ENCODE results near the gene UBR2. TPM values are rescaled to one million over a fixed set of nuclear protein-coding genes. Genes with fewer than 3 reads are reported as not detected.
"Not testable (repeated sequence)": the region's sequence is repeated elsewhere in the genome, so short reads cannot be mapped to it uniquely, and the experiment has no call there.

Gene UBR2
- polyA plus RNA-seq, 4 donors, result 9.0 to 24.2 (median 13.0) TPM

GRCh38 chr6:42694586-42694985 lies 130.8 kb downstream of the UBR2 start:
- Histone ChIP-seq H3K9me3 (ENCODE audit: control insufficient read depth in 2 of 2, insufficient read depth in 1 of 2, low read depth in 1 of 2, low read length in 1 of 2) (no peaks in the 10 kb centered on the region), H3K27me3 (ENCODE audit: control insufficient read depth in 3 of 3, insufficient read depth in 3 of 3, low read length in 3 of 3) (no peaks in the 10 kb centered on the region), H3K4me3 (ENCODE audit: low read depth in 1 of 3, low read length in 3 of 3) (no peak overlapping the region), H3K4me1 (ENCODE audit: control insufficient read depth in 3 of 3, insufficient read depth in 2 of 3, low read depth in 1 of 3, low read length in 2 of 3) (no peaks in the 10 kb centered on the region), H3K36me3 (ENCODE audit: control insufficient read depth in 3 of 3, insufficient read depth in 2 of 3, low read depth in 1 of 3, low read length in 3 of 3) (peaks cover 11 to 31% (median 24%) of the 10 kb centered on the region in 3 donors), H3K27ac (ENCODE audit: low read depth in 1 of 3, low read length in 2 of 3) (no peak overlapping the region)
- no peak for FAIRE-seq
- WGBS, 3 donors, result 79 to 89% (median 87%) methylated on average over 4 of the region's 4 CpGs
- DNase-seq, result no peak

- FAIRE-seq (no peak), DNase-seq (no peak)
- Histone ChIP-seq H3K4me3 (ENCODE audit: low read depth in 1 of 3, low read length in 3 of 3) (no peak overlapping the region), H3K27ac (ENCODE audit: low read depth in 1 of 3, low read length in 2 of 3) (no peak overlapping the region), H3K9me3 (ENCODE audit: control insufficient read depth in 2 of 2, insufficient read depth in 1 of 2, low read depth in 1 of 2, low read length in 1 of 2) (no peaks in the 10 kb centered on the region), H3K36me3 (ENCODE audit: control insufficient read depth in 3 of 3, insufficient read depth in 2 of 3, low read depth in 1 of 3, low read length in 3 of 3) (peaks cover 5 to 19% (median 11%) of the 10 kb centered on the region in 3 donors), H3K27me3 (ENCODE audit: control insufficient read depth in 3 of 3, insufficient read depth in 3 of 3, low read length in 3 of 3) (no peaks in the 10 kb centered on the region), H3K4me1 (ENCODE audit: control insufficient read depth in 3 of 3, insufficient read depth in 2 of 3, low read depth in 1 of 3, low read length in 2 of 3) (no peaks in the 10 kb centered on the region)
- 74 to 80% (median 77%) methylated on average over 7 of the region's 7 CpGs for WGBS, 3 donors
Measured at GRCh38 chr6:42696526-42697267, 132.9 kb downstream of the UBR2 start.

GRCh38 chr6:42697268-42697655 lies 133.4 kb downstream of the UBR2 start:
- DNase-seq (no peak), FAIRE-seq (no peak)
- Histone ChIP-seq H3K4me1 (ENCODE audit: control insufficient read depth in 3 of 3, insufficient read depth in 2 of 3, low read depth in 1 of 3, low read length in 2 of 3) (no peaks in the 10 kb centered on the region), H3K27ac (ENCODE audit: low read depth in 1 of 3, low read length in 2 of 3) (no peak overlapping the region), H3K36me3 (ENCODE audit: control insufficient read depth in 3 of 3, insufficient read depth in 2 of 3, low read depth in 1 of 3, low read length in 3 of 3) (peaks cover 5 to 17% (median 11%) of the 10 kb centered on the region in 3 donors), H3K27me3 (ENCODE audit: control insufficient read depth in 3 of 3, insufficient read depth in 3 of 3, low read length in 3 of 3) (no peaks in the 10 kb centered on the region), H3K4me3 (ENCODE audit: low read depth in 1 of 3, low read length in 3 of 3) (no peak overlapping the region), H3K9me3 (ENCODE audit: control insufficient read depth in 2 of 2, insufficient read depth in 1 of 2, low read depth in 1 of 2, low read length in 1 of 2) (no peaks in the 10 kb centered on the region)
- 87 to 90% (median 89%) methylated on average over 5 of the region's 5 CpGs for WGBS, 3 donors

- H3K36me3 ChIP-seq (ENCODE audit: control insufficient read depth in 3 of 3, insufficient read depth in 2 of 3, low read depth in 1 of 3, low read length in 3 of 3), result peaks cover 0 to 14% (median 3%) of the 10 kb centered on the region in 3 donors
- H3K9me3 ChIP-seq (ENCODE audit: control insufficient read depth in 2 of 2, insufficient read depth in 1 of 2, low read depth in 1 of 2, low read length in 1 of 2), result no peaks in the 10 kb centered on the region
- no peaks in the 10 kb centered on the region for H3K27me3 ChIP-seq (ENCODE audit: control insufficient read depth in 3 of 3, insufficient read depth in 3 of 3, low read length in 3 of 3)
- H3K4me1 ChIP-seq (ENCODE audit: control insufficient read depth in 3 of 3, insufficient read depth in 2 of 3, low read depth in 1 of 3, low read length in 2 of 3), result no peaks in the 10 kb centered on the region
- no peak for FAIRE-seq
- H3K4me3 ChIP-seq (ENCODE audit: low read depth in 1 of 3, low read length in 3 of 3), result no peak overlapping the region
- no peak overlapping the region for H3K27ac ChIP-seq (ENCODE audit: low read depth in 1 of 3, low read length in 2 of 3)
- WGBS, 3 donors, result 75 to 83% (median 83%) methylated on average over 13 of the region's 13 CpGs
- no peak for DNase-seq
Measured at GRCh38 chr6:42698217-42698616, 134.4 kb downstream of the UBR2 start.

GRCh38 chr6:42702200-42702599 lies 138.4 kb downstream of the UBR2 start:
- Histone ChIP-seq H3K4me3 (ENCODE audit: low read depth in 1 of 3, low read length in 3 of 3) (no peak overlapping the region), H3K9me3 (ENCODE audit: control insufficient read depth in 2 of 2, insufficient read depth in 1 of 2, low read depth in 1 of 2, low read length in 1 of 2) (no peaks in the 10 kb centered on the region), H3K4me1 (ENCODE audit: control insufficient read depth in 3 of 3, insufficient read depth in 2 of 3, low read depth in 1 of 3, low read length in 2 of 3) (no peaks in the 10 kb centered on the region), H3K36me3 (ENCODE audit: control insufficient read depth in 3 of 3, insufficient read depth in 2 of 3, low read depth in 1 of 3, low read length in 3 of 3) (peaks cover 0 to 5% (median 0%) of the 10 kb centered on the region in 3 donors), H3K27ac (ENCODE audit: low read depth in 1 of 3, low read length in 2 of 3) (no peak overlapping the region), H3K27me3 (ENCODE audit: control insufficient read depth in 3 of 3, insufficient read depth in 3 of 3, low read length in 3 of 3) (no peaks in the 10 kb centered on the region)
- 58 to 90% (median 85%) methylated on average over 2 of the region's 2 CpGs for WGBS, 3 donors
- FAIRE-seq (no peak), DNase-seq (no peak)

- not testable (repeated sequence) for DNase-seq; H3K4me1 ChIP-seq (ENCODE audit: control insufficient read depth in 3 of 3, insufficient read depth in 2 of 3, low read depth in 1 of 3, low read length in 2 of 3); H3K36me3 ChIP-seq (ENCODE audit: control insufficient read depth in 3 of 3, insufficient read depth in 2 of 3, low read depth in 1 of 3, low read length in 3 of 3); FAIRE-seq; H3K27ac ChIP-seq (ENCODE audit: low read depth in 1 of 3, low read length in 2 of 3); H3K4me3 ChIP-seq (ENCODE audit: low read depth in 1 of 3, low read length in 3 of 3); H3K27me3 ChIP-seq (ENCODE audit: control insufficient read depth in 3 of 3, insufficient read depth in 3 of 3, low read length in 3 of 3); H3K9me3 ChIP-seq (ENCODE audit: control insufficient read depth in 2 of 2, insufficient read depth in 1 of 2, low read depth in 1 of 2, low read length in 1 of 2)
- WGBS, 3 donors, result 91 to 96% (median 93%) methylated on average over 3 of the region's 3 CpGs
Measured at GRCh38 chr6:42702786-42703185, 139.0 kb downstream of the UBR2 start.

- no peaks in the 10 kb centered on the region for H3K27me3 ChIP-seq (ENCODE audit: control insufficient read depth in 3 of 3, insufficient read depth in 3 of 3, low read length in 3 of 3)
- no peaks in the 10 kb centered on the region for H3K9me3 ChIP-seq (ENCODE audit: control insufficient read depth in 2 of 2, insufficient read depth in 1 of 2, low read depth in 1 of 2, low read length in 1 of 2)
- DNase-seq (peak in 1 of 2 donors; percentile 7), FAIRE-seq (no peak)
- no peaks in the 10 kb centered on the region for H3K4me1 ChIP-seq (ENCODE audit: control insufficient read depth in 3 of 3, insufficient read depth in 2 of 3, low read depth in 1 of 3, low read length in 2 of 3)
- no peaks in the 10 kb centered on the region for H3K36me3 ChIP-seq (ENCODE audit: control insufficient read depth in 3 of 3, insufficient read depth in 2 of 3, low read depth in 1 of 3, low read length in 3 of 3)
- H3K4me3 ChIP-seq (ENCODE audit: low read depth in 1 of 3, low read length in 3 of 3), result peak overlapping the region in 1 of 3 donors; percentile 2
- no peak overlapping the region for H3K27ac ChIP-seq (ENCODE audit: low read depth in 1 of 3, low read length in 2 of 3)
- WGBS, 3 donors, result 57 to 66% (median 60%) methylated on average over 24 of the region's 24 CpGs
Measured at GRCh38 chr6:42704251-42704936, 140.6 kb downstream of the UBR2 start.

GRCh38 chr6:42704937-42705374 lies 141.1 kb downstream of the UBR2 start:
- FAIRE-seq (no peak), DNase-seq (peak in 1 of 2 donors; percentile 24)
- Histone ChIP-seq H3K27me3 (ENCODE audit: control insufficient read depth in 3 of 3, insufficient read depth in 3 of 3, low read length in 3 of 3) (no peaks in the 10 kb centered on the region), H3K27ac (ENCODE audit: low read depth in 1 of 3, low read length in 2 of 3) (no peak overlapping the region), H3K4me1 (ENCODE audit: control insufficient read depth in 3 of 3, insufficient read depth in 2 of 3, low read depth in 1 of 3, low read length in 2 of 3) (no peaks in the 10 kb centered on the region), H3K9me3 (ENCODE audit: control insufficient read depth in 2 of 2, insufficient read depth in 1 of 2, low read depth in 1 of 2, low read length in 1 of 2) (no peaks in the 10 kb centered on the region), H3K36me3 (ENCODE audit: control insufficient read depth in 3 of 3, insufficient read depth in 2 of 3, low read depth in 1 of 3, low read length in 3 of 3) (no peaks in the 10 kb centered on the region), H3K4me3 (ENCODE audit: low read depth in 1 of 3, low read length in 3 of 3) (no peak overlapping the region)
- 50 to 75% (median 51%) methylated on average over 4 of the region's 4 CpGs for WGBS, 3 donors
